Neural progenitor cell (in vitro differentiated cells): Measurements from ENCODE around the gene CCDC60. TPM values are rescaled to one million over a fixed set of nuclear protein-coding genes. Genes with fewer than 3 reads are reported as not detected.
A peak's percentile ranks its signal among the peaks of the same experiment; 100 is the strongest.

Experiments used
- DNase-seq: peaks from one replicate; pipeline ENCODE4 v3.0.0-alpha.2; 2016; ENCODE audit warnings: low spot score
- H2AFZ ChIP-seq: fragments of 200-600 bp; sonication (generic); replicated peaks from 2 replicates; pipeline ENCODE4 v1.6.1; 2016; ENCODE audit warnings: antibody characterized with exemption
- H3F3A ChIP-seq: fragments of 200-600 bp; sonication (generic); 2 replicates; pipeline ENCODE4 v1.6.1; 2016; ENCODE audit warnings: antibody characterized with exemption, low read depth
- H3K27ac ChIP-seq: fragments of 200-600 bp; sonication (generic); 2 replicates; pipeline ENCODE4 v1.5.1; 2016; ENCODE audit warnings: mild to moderate bottlenecking
- H3K27me3 ChIP-seq: fragments of 200-600 bp; sonication (generic); 2 replicates; pipeline ENCODE4 v1.6.1; 2016; ENCODE audit warnings: mild to moderate bottlenecking, moderate library complexity
- H3K36me3 ChIP-seq: fragments of 200-600 bp; sonication (generic); 2 replicates; pipeline ENCODE4 v1.5.1; 2016
- H3K4me1 ChIP-seq: fragments of 200-600 bp; sonication (generic); 2 replicates; pipeline ENCODE4 v1.6.1; 2016; ENCODE audit warnings: mixed run types
- H3K4me2 ChIP-seq: fragments of 200-600 bp; sonication (generic); 2 replicates; pipeline ENCODE4 v1.6.1; 2016
- H3K4me3 ChIP-seq: fragments of 200-600 bp; sonication (generic); 2 replicates; pipeline ENCODE4 v1.5.1; 2016
- H3K79me2 ChIP-seq: fragments of 200-600 bp; sonication (generic); 2 replicates; pipeline ENCODE4 v1.6.1; 2016; ENCODE audit warnings: low read depth
- H3K9ac ChIP-seq: fragments of 200-600 bp; sonication (generic); 2 replicates; pipeline ENCODE4 v1.6.1; 2016
- H3K9me3 ChIP-seq: fragments of 200-600 bp; sonication (generic); 2 replicates; pipeline ENCODE4 v1.5.1; 2016; ENCODE audit warnings: low read depth
- H4K20me1 ChIP-seq: fragments of 200-600 bp; sonication (generic); 2 replicates; pipeline ENCODE4 v1.6.1; 2016; ENCODE audit warnings: low read depth
- H3K27ac Mint-ChIP-seq: 3 replicates; pipeline ENCODE4 v1.8.0; 2021; ENCODE audit warnings: mixed read lengths
- H3K27me3 Mint-ChIP-seq: 2 replicates; pipeline ENCODE4 v1.8.0; 2022; ENCODE audit warnings: low read depth, mild to moderate bottlenecking, inconsistent platforms, moderate library complexity, mixed read lengths; ENCODE audit not compliant: insufficient read depth
- H3K36me3 Mint-ChIP-seq: 3 replicates; pipeline ENCODE4 v1.8.0; 2021; ENCODE audit warnings: mixed read lengths
- H3K4me1 Mint-ChIP-seq: 3 replicates; pipeline ENCODE4 v1.8.0; 2021; ENCODE audit warnings: mixed read lengths
- H3K4me3 Mint-ChIP-seq: 3 replicates; pipeline ENCODE4 v1.8.0; 2021; ENCODE audit warnings: mild to moderate bottlenecking, moderate library complexity, mixed read lengths
- H3K9me3 Mint-ChIP-seq: 3 replicates; pipeline ENCODE4 v1.8.0; 2020; ENCODE audit warnings: mixed read lengths
- EZH2 ChIP-seq: fragments of 200-600 bp; sonication (generic); IDR thresholded peaks from 2 replicates; pipeline ENCODE4 v1.6.1; 2017; ENCODE audit warnings: antibody characterized with exemption, mild to moderate bottlenecking, moderate library complexity
- EZH2phosphoT487 ChIP-seq: fragments of 200-600 bp; sonication (generic); IDR thresholded peaks from 2 replicates; pipeline ENCODE4 v1.6.1; 2017; ENCODE audit warnings: antibody characterized with exemption
- total RNA-seq: library from RNA; depleted of rRNA; stranded (reverse); fragments of >200 nt; gene quantifications from 2 replicates; pipeline ENCODE4 v1.2.3, GENCODE V29; 2015; ENCODE audit warnings: low replicate concordance
- TF ChIP-seq, protein P1 (sequence below): fragments of 200-600 bp; sonication (generic); IDR thresholded peaks from 2 replicates; pipeline ENCODE4 v1.5.1; 2017; ENCODE audit warnings: antibody characterized with exemption, mild to moderate bottlenecking

CCDC60 gene
- total RNA-seq, 1 donor from 2014 or later: 4.6 TPM

DNA sequence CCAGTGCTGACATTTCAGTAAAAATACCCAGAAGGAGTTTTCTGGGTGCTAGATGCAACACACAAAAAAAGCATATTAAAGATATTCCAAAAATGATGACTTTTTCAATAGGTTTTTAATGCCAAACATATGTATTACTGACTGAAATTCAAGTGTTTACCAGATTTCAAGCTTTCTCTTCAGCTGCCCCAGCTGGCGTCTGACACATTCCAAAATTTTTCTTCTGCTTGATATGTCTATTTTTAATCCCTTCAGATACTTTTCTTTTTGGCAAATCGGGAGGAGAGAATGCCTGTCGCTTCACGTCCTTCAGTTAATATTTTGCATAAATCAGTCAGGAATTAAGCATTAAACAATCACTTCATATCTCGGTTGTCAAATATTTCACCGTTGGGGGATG is 7.1 kb upstream of the CCDC60 start:
- H3K4me3 ChIP-seq: no peak overlapping the region
- no peaks in the 10 kb centered on the region for H3K79me2 ChIP-seq
- H3F3A ChIP-seq: no peaks in the 10 kb centered on the region
- H3K36me3 ChIP-seq: no peaks in the 10 kb centered on the region
- peaks cover 11% of the 10 kb centered on the region for H3K27me3 Mint-ChIP-seq
- no peaks in the 10 kb centered on the region for H3K9me3 ChIP-seq
- H3K4me1 ChIP-seq: no peaks in the 10 kb centered on the region
- H3K9me3 Mint-ChIP-seq: peaks cover 7% of the 10 kb centered on the region
- TF ChIP-seq EZH2: no peak
- TF ChIP-seq, protein P1, sequence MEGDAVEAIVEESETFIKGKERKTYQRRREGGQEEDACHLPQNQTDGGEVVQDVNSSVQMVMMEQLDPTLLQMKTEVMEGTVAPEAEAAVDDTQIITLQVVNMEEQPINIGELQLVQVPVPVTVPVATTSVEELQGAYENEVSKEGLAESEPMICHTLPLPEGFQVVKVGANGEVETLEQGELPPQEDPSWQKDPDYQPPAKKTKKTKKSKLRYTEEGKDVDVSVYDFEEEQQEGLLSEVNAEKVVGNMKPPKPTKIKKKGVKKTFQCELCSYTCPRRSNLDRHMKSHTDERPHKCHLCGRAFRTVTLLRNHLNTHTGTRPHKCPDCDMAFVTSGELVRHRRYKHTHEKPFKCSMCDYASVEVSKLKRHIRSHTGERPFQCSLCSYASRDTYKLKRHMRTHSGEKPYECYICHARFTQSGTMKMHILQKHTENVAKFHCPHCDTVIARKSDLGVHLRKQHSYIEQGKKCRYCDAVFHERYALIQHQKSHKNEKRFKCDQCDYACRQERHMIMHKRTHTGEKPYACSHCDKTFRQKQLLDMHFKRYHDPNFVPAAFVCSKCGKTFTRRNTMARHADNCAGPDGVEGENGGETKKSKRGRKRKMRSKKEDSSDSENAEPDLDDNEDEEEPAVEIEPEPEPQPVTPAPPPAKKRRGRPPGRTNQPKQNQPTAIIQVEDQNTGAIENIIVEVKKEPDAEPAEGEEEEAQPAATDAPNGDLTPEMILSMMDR: no peak
- TF ChIP-seq EZH2phosphoT487: no peak
- no peak overlapping the region for H3K27ac Mint-ChIP-seq
- peaks cover 28% of the 10 kb centered on the region for H3K27me3 ChIP-seq
- no peak overlapping the region for H3K4me3 Mint-ChIP-seq
- peaks cover 2% of the 10 kb centered on the region for H3K4me1 Mint-ChIP-seq
- H3K27ac ChIP-seq: no peak overlapping the region
- no peak overlapping the region for H3K4me2 ChIP-seq
- no peaks in the 10 kb centered on the region for H4K20me1 ChIP-seq
- DNase-seq: no peak
- H3K9ac ChIP-seq: no peak overlapping the region
- no peak overlapping the region for H2AFZ ChIP-seq
- no peaks in the 10 kb centered on the region for H3K36me3 Mint-ChIP-seq

DNA sequence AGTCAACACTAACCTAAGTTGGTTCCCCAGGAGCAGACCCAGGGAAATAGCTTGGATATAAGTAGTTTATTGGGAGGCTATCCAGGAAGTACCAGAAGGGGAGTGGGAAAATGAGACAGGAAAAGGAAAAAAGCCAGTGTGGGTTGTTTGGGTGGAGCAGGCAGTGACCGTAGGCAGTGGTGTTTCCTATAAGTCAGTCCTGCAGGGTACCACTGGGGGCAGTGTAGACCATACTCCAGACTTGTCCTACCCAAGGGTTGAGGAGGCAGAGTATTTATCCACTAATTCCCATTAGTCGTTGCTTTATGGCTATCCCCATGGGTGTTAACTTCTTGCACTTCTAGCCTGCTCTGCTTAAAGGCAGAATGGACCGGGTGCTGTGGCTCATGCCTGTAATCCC is 6.4 kb upstream of the CCDC60 start:
- Mint-ChIP-seq H3K4me3 (no peak overlapping the region), H3K27ac (no peak overlapping the region), H3K27me3 (peaks cover 14% of the 10 kb centered on the region), H3K36me3 (no peaks in the 10 kb centered on the region), H3K4me1 (peaks cover 4% of the 10 kb centered on the region), H3K9me3 (peaks cover 3% of the 10 kb centered on the region)
- H3K4me1 ChIP-seq: no peaks in the 10 kb centered on the region
- no peaks in the 10 kb centered on the region for H3K9me3 ChIP-seq
- no peak overlapping the region for H3K27ac ChIP-seq
- H3K36me3 ChIP-seq: no peaks in the 10 kb centered on the region
- no peak overlapping the region for H3K4me2 ChIP-seq
- no peak overlapping the region for H3K4me3 ChIP-seq
- DNase-seq: peak; percentile 63
- H3K27me3 ChIP-seq: peaks cover 34% of the 10 kb centered on the region
- H3K9ac ChIP-seq: no peak overlapping the region
- no peaks in the 10 kb centered on the region for H4K20me1 ChIP-seq
- H3F3A ChIP-seq: no peaks in the 10 kb centered on the region
- TF ChIP-seq EZH2phosphoT487: no peak
- TF ChIP-seq, protein P1: peak; percentile 59
- H2AFZ ChIP-seq: no peak overlapping the region
- H3K79me2 ChIP-seq: no peaks in the 10 kb centered on the region

DNA sequence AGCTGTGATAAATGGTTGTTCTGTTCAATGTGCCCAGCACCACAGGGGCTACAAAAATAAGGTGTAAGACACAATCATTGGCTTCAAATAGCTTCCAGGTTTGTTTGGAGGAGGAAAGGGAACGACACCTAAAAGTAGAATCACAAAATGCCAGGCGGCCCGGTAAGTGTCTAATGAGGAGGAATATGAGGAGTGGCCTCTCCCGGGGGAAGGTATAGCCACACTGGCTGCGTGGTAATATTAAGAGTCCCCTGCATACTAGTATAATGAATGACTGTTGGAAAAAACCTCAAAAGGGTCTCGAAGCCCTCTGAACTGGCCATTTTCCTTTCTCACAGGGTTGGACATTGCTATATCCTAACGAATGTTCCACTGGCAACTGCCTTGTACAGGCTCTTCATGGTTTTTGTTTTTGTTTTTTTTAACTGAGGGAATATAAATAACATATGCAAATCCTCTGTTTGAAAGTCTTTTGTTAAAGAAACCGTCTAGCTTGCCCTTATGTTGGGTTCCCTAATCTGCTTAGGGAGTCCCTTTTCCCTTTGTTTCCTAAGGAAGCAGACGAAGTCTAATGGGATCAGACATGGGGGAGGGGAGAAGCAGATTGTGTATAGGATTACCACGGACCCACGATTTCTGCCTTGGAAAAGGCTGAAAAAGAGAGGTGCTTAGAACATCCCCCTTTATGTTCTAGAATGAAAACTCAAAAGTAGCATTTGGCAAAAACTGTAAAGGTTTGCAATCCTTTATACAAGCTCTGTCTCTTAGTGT is 4.2 kb downstream of the CCDC60 start:
- Histone ChIP-seq H3K27ac (no peak overlapping the region), H3K36me3 (no peaks in the 10 kb centered on the region), H2AFZ (no peak overlapping the region), H3K9ac (no peak overlapping the region), H3K9me3 (no peaks in the 10 kb centered on the region), H3K4me2 (peak overlapping the region; percentile 72), H3K4me3 (peak overlapping the region; percentile 14), H3F3A (peaks cover 36% of the 10 kb centered on the region), H4K20me1 (peaks cover 38% of the 10 kb centered on the region), H3K79me2 (no peaks in the 10 kb centered on the region), H3K4me1 (peaks cover 48% of the 10 kb centered on the region), H3K27me3 (peaks cover 94% of the 10 kb centered on the region)
- H3K27ac Mint-ChIP-seq: peak overlapping the region; percentile 57
- H3K27me3 Mint-ChIP-seq: peaks cover 2% of the 10 kb centered on the region
- peak; percentile 94 for DNase-seq
- no peaks in the 10 kb centered on the region for H3K36me3 Mint-ChIP-seq
- no peaks in the 10 kb centered on the region for H3K9me3 Mint-ChIP-seq
- H3K4me1 Mint-ChIP-seq: peaks cover 39% of the 10 kb centered on the region
- TF ChIP-seq, protein P1: no peak
- TF ChIP-seq EZH2: no peak
- TF ChIP-seq EZH2phosphoT487: peak; percentile 97
- peak overlapping the region; percentile 56 for H3K4me3 Mint-ChIP-seq
